ENCODE data around the gene PHLDA3.

- no peak for TF ChIP-seq CTCF (IDR thresholded peaks at IDR 0.05; ENCODE audit: insufficient read depth, low read length)
- no peak for TF ChIP-seq GABPA (IDR thresholded peaks at IDR 0.05; ENCODE audit: low read depth)
Observed at GRCh38 chr1:201485184-201485774, 16.3 kb upstream of the PHLDA3 start.

All from HL-60 (cell line).